Cardiac muscle cell (in vitro differentiated cells and primary cell): Measurements from ENCODE around the gene NPIPB9. TPM values are rescaled to one million over a fixed set of nuclear protein-coding genes. Genes with fewer than 3 reads are reported as not detected.
"Not testable (repeated sequence)": the region's sequence is repeated elsewhere in the genome, so short reads cannot be mapped to it uniquely, and the experiment has no call there.

ENCODE experiments used
- DNase-seq, 2 donors: peaks; one replicate each; pipeline versions ENCODE4 v3.0.0 to v3.0.0-alpha.2; 2010 to 2017; ENCODE audit warnings: low read depth in 1 of 2, low spot score in 1 of 2
- H3K27ac ChIP-seq: fragments of 200-600 bp; sonication (generic); 2 replicates; pipeline ENCODE4 v1.5.1; 2016
- H3K27me3 ChIP-seq: fragments of 200-600 bp; sonication (generic); 2 replicates; pipeline ENCODE4 v1.6.0; 2016; ENCODE audit warnings: control low read depth
- H3K36me3 ChIP-seq: fragments of 200-600 bp; sonication (generic); 2 replicates; pipeline ENCODE4 v1.5.1; 2016; ENCODE audit warnings: control low read depth
- H3K4me1 ChIP-seq: fragments of 200-600 bp; sonication (generic); 2 replicates; pipeline ENCODE4 v1.8.1; 2017; ENCODE audit warnings: low read depth, mild to moderate bottlenecking, mixed run types
- H3K4me3 ChIP-seq: fragments of 200-600 bp; sonication (generic); 2 replicates; pipeline ENCODE4 v1.5.1; 2016; ENCODE audit warnings: mild to moderate bottlenecking
- H3K9me3 ChIP-seq: fragments of 200-600 bp; sonication (generic); 2 replicates; pipeline ENCODE4 v1.5.1; 2017; ENCODE audit warnings: low read depth, mild to moderate bottlenecking, control low read depth
- polyA plus RNA-seq: library from polyadenylated mRNA; unstranded; fragments of >200 nt; fragmentation: Nextera tagmentation; extraction: Ambion mirVana; gene quantifications from 2 replicates; pipeline ENCODE4 v1.2.1, GENCODE V29; 2016
- total RNA-seq: library from RNA; depleted of rRNA; stranded (reverse); fragments of >200 nt; gene quantifications from 2 replicates; pipeline ENCODE4 v1.2.3, GENCODE V29; 2016

The NPIPB9 gene
- 1.2 and 1.5 TPM in 2 replicates for total RNA-seq
- 1.8 and 2.1 TPM in 2 replicates for polyA plus RNA-seq

- H3K36me3 ChIP-seq, H3K4me3 ChIP-seq, H3K27me3 ChIP-seq, DNase-seq, H3K4me1 ChIP-seq, H3K27ac ChIP-seq, H3K9me3 ChIP-seq: not testable (repeated sequence)
Observed at GRCh38 chr16:28751487-28751886, at the start of gene NPIPB9. Gene NPIPB9 (plus strand): TSS chr16:28751787.

GRCh38 chr16:28704246-28704645, 47.3 kb upstream of the NPIPB9 start:
- H3K4me3 ChIP-seq, H3K27ac ChIP-seq, H3K4me1 ChIP-seq, H3K27me3 ChIP-seq, H3K36me3 ChIP-seq, H3K9me3 ChIP-seq, DNase-seq: not testable (repeated sequence)

- H3K27ac ChIP-seq, H3K36me3 ChIP-seq, H3K9me3 ChIP-seq, H3K27me3 ChIP-seq, DNase-seq, H3K4me3 ChIP-seq, H3K4me1 ChIP-seq: not testable (repeated sequence)
Observed at GRCh38 chr16:28711220-28712083, 40.1 kb upstream of the NPIPB9 start, which contains the start of gene EIF3C. Gene EIF3C (plus strand): TSS chr16:28711464. CDS start chr16:28711687, 223 bp downstream.

GRCh38 chr16:28722852-28723650, 28.5 kb upstream of the NPIPB9 start:
- H3K36me3 ChIP-seq, H3K9me3 ChIP-seq, DNase-seq, H3K27ac ChIP-seq, H3K27me3 ChIP-seq, H3K4me1 ChIP-seq, H3K4me3 ChIP-seq: not testable (repeated sequence)

GRCh38 chr16:28731253-28731652, 20.3 kb upstream of the NPIPB9 start:
- DNase-seq, H3K27ac ChIP-seq, H3K27me3 ChIP-seq, H3K9me3 ChIP-seq, H3K4me3 ChIP-seq, H3K4me1 ChIP-seq, H3K36me3 ChIP-seq: not testable (repeated sequence)

- not testable (repeated sequence) for H3K36me3 ChIP-seq, H3K4me3 ChIP-seq, H3K4me1 ChIP-seq, H3K27me3 ChIP-seq, DNase-seq, H3K9me3 ChIP-seq, H3K27ac ChIP-seq
Observed at GRCh38 chr16:28732455-28733124, 19.0 kb upstream of the NPIPB9 start.

- H3K27me3 ChIP-seq, H3K36me3 ChIP-seq, DNase-seq, H3K27ac ChIP-seq, H3K4me1 ChIP-seq, H3K9me3 ChIP-seq, H3K4me3 ChIP-seq: not testable (repeated sequence)
Observed at GRCh38 chr16:28739787-28740186, 11.8 kb upstream of the NPIPB9 start.

GRCh38 chr16:28740631-28741030, 11.0 kb upstream of the NPIPB9 start:
- not testable (repeated sequence) for H3K4me1 ChIP-seq, H3K36me3 ChIP-seq, H3K9me3 ChIP-seq, H3K27me3 ChIP-seq, H3K4me3 ChIP-seq, H3K27ac ChIP-seq, DNase-seq

- H3K9me3 ChIP-seq, H3K27me3 ChIP-seq, H3K4me3 ChIP-seq, H3K4me1 ChIP-seq, H3K27ac ChIP-seq, H3K36me3 ChIP-seq, DNase-seq: not testable (repeated sequence)
Observed at GRCh38 chr16:28741295-28741694, 10.3 kb upstream of the NPIPB9 start.

- H3K27me3 ChIP-seq, H3K27ac ChIP-seq, H3K4me1 ChIP-seq, H3K4me3 ChIP-seq, DNase-seq, H3K36me3 ChIP-seq, H3K9me3 ChIP-seq: not testable (repeated sequence)
Observed at GRCh38 chr16:28746618-28747350, 4.8 kb upstream of the NPIPB9 start.

GRCh38 chr16:28749997-28750465, 1.6 kb upstream of the NPIPB9 start:
- not testable (repeated sequence) for H3K27ac ChIP-seq, H3K36me3 ChIP-seq, H3K9me3 ChIP-seq, H3K27me3 ChIP-seq, H3K4me3 ChIP-seq, DNase-seq, H3K4me1 ChIP-seq

- not testable (repeated sequence) for H3K27me3 ChIP-seq, H3K9me3 ChIP-seq, H3K36me3 ChIP-seq, H3K4me3 ChIP-seq, H3K4me1 ChIP-seq, DNase-seq, H3K27ac ChIP-seq
Observed at GRCh38 chr16:28750469-28751067, 1.0 kb upstream of the NPIPB9 start.

GRCh38 chr16:28781697-28782096, 30.1 kb downstream of the NPIPB9 start:
- not testable (repeated sequence) for H3K27me3 ChIP-seq, H3K4me3 ChIP-seq, H3K36me3 ChIP-seq, H3K27ac ChIP-seq, DNase-seq, H3K9me3 ChIP-seq, H3K4me1 ChIP-seq
